RWPE1 (cell line): ENCODE data around the gene TSC22D2.
"Not testable (repeated sequence)": the region's sequence is repeated elsewhere in the genome, so short reads cannot be mapped to it uniquely, and the experiment has no call there.

Experiments used
- CTCF ChIA-PET: fragments of 350-600 bp; sonication (Branson Sonifier 250); formaldehyde crosslinking; extraction: SDS; loops from one replicate; lab custom pipeline; 2021; lab: Yijun Ruan, JAX
- POLR2A ChIA-PET: fragments of 400-600 bp; formaldehyde crosslinking; extraction: SDS; loops from one replicate; lab custom pipeline; 2020; ENCODE audit warnings: antibody characterized with exemption; ENCODE audit not compliant: low non-redundant PET; lab: Yijun Ruan, JAX
- DNase-seq: peaks from one replicate; pipeline ENCODE4 v3.0.0; 2012; ENCODE audit warnings: low spot score
- H3K27ac ChIP-seq: fragments of 450-650 bp; 2 replicates; pipeline ENCODE4 v1.5.1; 2017
- CTCF ChIP-seq: fragments of 450-650 bp; conservative IDR thresholded peaks from 2 replicates; pipeline ENCODE4 v1.5.1; 2017; ENCODE audit warnings: low read depth, mild to moderate bottlenecking

The TSC22D2 gene

DNA sequence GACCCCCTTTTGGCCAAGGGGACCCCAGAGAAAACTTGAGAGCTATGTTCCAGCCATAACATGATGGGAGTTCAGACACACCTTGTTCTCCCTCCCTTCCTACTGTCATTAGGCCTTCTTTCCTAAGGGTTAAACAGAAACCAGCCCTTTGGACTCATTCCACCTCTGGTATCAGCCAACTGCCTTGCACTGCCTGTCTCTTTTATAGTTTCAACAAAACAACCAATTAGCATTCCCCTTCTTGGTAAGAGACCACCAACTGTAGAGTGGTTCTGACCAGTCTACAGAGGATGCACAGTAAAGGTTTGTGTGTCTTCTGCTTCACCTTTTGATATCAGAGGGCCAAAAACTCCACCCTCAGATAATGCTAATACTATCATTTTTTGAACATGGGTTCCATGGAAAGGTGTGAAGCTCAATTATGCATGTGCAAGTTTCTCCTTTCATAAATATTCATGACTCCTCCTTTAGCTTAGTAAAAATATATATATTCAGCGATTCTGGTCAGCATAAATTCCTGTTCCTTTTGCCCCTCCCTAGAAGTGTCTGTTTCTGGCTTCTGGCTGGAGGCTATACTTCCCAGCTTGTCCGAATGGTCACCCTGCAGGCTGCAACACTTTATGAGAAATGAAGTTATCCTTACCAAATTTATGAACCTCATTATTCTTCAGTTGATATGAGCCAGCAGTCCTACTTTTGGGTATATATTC, 82.3 kb downstream of the TSC22D2 start:
- no peak for DNase-seq
- POLR2A ChIA-PET, result no interaction called here
- CTCF ChIA-PET, result interaction anchor here (0.5 to 0.6 kb wide), 3 partner anchors 19 to 256 kb away, joined by 3 read pairs; no protein-coding TSS in a partner anchor
- no peak overlapping the region for H3K27ac ChIP-seq
- no peak for TF ChIP-seq CTCF

- POLR2A ChIA-PET, result no interaction called here
- H3K27ac ChIP-seq, result no peak overlapping the region
- CTCF ChIA-PET, result interaction anchor here (0.7 to 2.7 kb wide), 3 partner anchors 9 to 85 kb away, joined by 3 to 22 read pairs (median 4); partner anchors contain the start of gene TSC22D2
- no peak for TF ChIP-seq CTCF
- DNase-seq, result no peak
Measured at GRCh38 chr3:150494411-150494977, 86.4 kb downstream of the TSC22D2 start.

DNA sequence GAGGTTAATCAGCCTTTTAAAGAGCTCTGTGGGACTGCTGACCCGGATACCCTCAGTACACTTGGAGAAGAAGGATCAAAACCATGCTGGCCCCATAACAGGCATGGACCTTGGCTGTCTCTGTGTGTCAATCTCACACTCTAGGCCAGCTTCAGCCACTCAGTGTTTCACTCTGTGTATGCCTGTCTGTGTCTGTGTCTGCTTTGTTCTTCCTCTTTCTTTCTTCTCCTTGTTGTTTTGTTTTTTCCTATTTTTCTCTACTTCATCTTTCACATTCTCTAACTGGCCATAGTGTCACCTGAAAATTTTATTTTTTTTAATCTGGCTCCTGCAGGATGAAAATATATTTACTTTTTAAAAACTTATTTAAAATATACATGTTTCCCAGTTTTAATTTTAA, 87.1 kb downstream of the TSC22D2 start:
- TF ChIP-seq CTCF, result no peak
- DNase-seq, result no peak
- CTCF ChIA-PET, result interaction anchor here (0.6 to 2.7 kb wide), 15 partner anchors 9 to 492 kb away, joined by 3 to 22 read pairs (median 4); partner anchors contain the start of gene TSC22D2
- POLR2A ChIA-PET, result interaction anchor here (1.0 kb wide), 1 partner anchor 85 kb away, joined by 3 read pairs; no protein-coding TSS in a partner anchor
- no peak overlapping the region for H3K27ac ChIP-seq

DNA sequence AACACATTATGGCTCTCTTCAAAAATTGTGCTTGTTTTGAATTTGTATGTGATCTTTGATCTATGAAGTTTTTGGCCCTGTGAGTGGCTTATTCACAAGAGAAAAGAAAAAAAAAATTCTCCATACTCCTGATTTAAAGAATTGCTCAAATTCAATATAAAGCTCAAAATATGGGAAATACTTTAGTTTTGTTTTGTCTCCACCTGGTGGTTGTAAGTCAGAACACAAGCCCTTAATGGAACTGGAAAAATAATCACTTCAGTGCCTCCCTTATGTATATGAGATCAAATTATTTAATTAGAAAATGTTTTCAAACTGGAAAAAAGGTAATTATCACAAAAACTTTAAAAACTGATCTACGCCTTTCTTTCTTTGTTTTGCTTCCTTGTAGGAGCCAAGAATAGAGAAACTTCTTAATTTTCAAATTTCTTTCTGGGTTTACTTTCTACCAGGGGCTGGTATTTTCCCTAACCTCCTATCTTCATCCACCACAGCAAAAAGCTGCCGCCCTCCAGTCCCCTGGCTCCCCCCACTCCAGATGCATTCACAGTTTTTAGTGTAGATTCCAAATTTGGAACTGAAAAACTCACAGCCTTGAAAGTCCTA, 87.6 kb downstream of the TSC22D2 start:
- H3K27ac ChIP-seq, result no peak overlapping the region
- peak; percentile 56 for DNase-seq
- ChIA-PET POLR2A (interaction anchor here (1.0 kb wide), 1 partner anchor 86 kb away, joined by 3 read pairs; no protein-coding TSS in a partner anchor), CTCF (interaction anchor here (0.6 to 2.7 kb wide), 15 partner anchors 8 to 493 kb away, joined by 3 to 22 read pairs (median 4); partner anchors contain the start of gene TSC22D2)
- TF ChIP-seq CTCF, result peak; percentile 74

DNA sequence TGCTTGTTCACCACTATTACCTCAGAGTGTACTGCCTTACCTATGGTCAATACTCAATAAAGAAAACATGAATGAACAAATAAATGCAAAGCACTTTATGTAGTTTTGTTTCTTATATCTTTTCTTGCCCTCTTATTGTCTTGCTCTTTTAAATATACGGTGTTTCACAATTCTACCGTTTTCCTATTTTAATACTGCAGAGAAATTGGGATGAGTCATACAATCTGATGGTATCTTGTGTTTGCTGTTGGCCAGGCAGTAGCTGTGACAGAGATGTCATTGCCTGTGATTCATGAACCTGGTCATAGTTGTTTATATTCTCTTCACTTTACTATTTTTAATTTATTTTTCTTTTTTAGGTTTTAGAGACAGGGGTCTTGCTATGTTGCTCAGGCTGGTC, 89.9 kb downstream of the TSC22D2 start:
- no peak for TF ChIP-seq CTCF
- DNase-seq, result peak; percentile 36
- POLR2A ChIA-PET, result no interaction called here
- CTCF ChIA-PET, result interaction anchor here (0.6 kb wide), 1 partner anchor 794 kb away, joined by 3 read pairs; no protein-coding TSS in a partner anchor
- no peak overlapping the region for H3K27ac ChIP-seq

GRCh38 chr3:150500960-150501359, 92.9 kb downstream of the TSC22D2 start:
- DNase-seq, H3K27ac ChIP-seq, POLR2A ChIA-PET: not testable (repeated sequence)
- CTCF ChIA-PET, result interaction anchor here (0.6 kb wide), 1 partner anchor 301 kb away, joined by 3 read pairs; no protein-coding TSS in a partner anchor
